ENCODE data around the gene RBMXL3.

RBMXL3 gene

GRCh38 chrX:115233497-115234455 is 44.6 kb downstream of the RBMXL3 start, which contains the start of gene LRCH2:
Gene LRCH2 (minus strand): TSS chrX:115234096. CDS start chrX:115234041, 55 bp downstream.
- DNase-seq = no peak

DNA sequence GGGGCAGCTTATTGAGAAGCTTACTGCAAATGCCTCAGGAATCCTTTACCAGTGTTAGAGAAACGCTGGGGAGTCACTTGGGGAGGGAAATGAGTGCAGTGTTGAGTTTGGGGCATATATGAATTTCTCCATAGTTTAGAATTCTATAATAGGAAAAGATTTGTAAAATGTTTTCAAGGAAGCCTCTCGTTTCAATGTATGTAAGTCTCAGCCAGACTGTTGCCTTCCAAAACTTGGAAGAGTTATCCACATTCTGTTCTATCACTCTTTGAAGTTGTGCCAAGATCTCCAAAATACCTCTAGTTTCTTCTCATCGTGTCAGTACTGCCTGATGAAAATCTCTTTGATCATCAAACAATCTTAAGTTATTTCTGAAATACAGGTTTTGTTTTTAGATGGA is 45.3 kb downstream of the RBMXL3 start:
- DNase-seq = no peak

GRCh38 chrX:115236560-115236959 is 47.4 kb downstream of the RBMXL3 start:
- DNase-seq = no peak

GRCh38 chrX:115237056-115237455 is 47.8 kb downstream of the RBMXL3 start:
- no peak for DNase-seq
